HL-60 (cell line): ENCODE data around the gene DDI2.

Experiments used
- DNase-seq, 2 experiments: peaks; one replicate each; pipeline ENCODE4 v3.0.0-alpha.2; 2010 to 2020; ENCODE audit warnings: low read depth in 1 of 2, low spot score in 1 of 2
- H3K27ac ChIP-seq: fragments of 250-450 bp; sonication (Bioruptor Pico); replicated peaks from 2 replicates; pipeline ENCODE4 v1.5.1; 2020; ENCODE audit warnings: mild to moderate bottlenecking, moderate library complexity
- H3K27me3 ChIP-seq: fragments of 250-450 bp; sonication (Bioruptor Pico); 2 replicates; pipeline ENCODE4 v1.5.1; 2021; ENCODE audit warnings: mild to moderate bottlenecking, moderate library complexity; ENCODE audit not compliant: insufficient read depth, poor library complexity, severe bottlenecking
- H3K4me3 ChIP-seq: replicated peaks from 2 replicates; pipeline ENCODE4 v1.5.1; 2011; ENCODE audit warnings: mild to moderate bottlenecking, control low read depth, low read length; ENCODE audit not compliant: insufficient read depth
- CTCF ChIP-seq: IDR thresholded peaks from one replicate; pipeline ENCODE4 v1.5.1; 2011; ENCODE audit warnings: low read length, control low read depth, inconsistent platforms; ENCODE audit not compliant: insufficient read depth
- GABPA ChIP-seq: IDR thresholded peaks from 2 replicates; pipeline ENCODE4 v1.6.1; 2012; ENCODE audit warnings: low read depth
- POLR2AphosphoS5 ChIP-seq: IDR thresholded peaks from 2 replicates; pipeline ENCODE4 v1.6.1; 2012; ENCODE audit warnings: low read depth
- REST ChIP-seq: IDR thresholded peaks from 2 replicates; pipeline ENCODE4 v1.6.1; 2012; ENCODE audit warnings: low read depth; ENCODE audit not compliant: insufficient replicate concordance
- SPI1 ChIP-seq: IDR thresholded peaks from 2 replicates; pipeline ENCODE4 v1.6.1; 2012; ENCODE audit warnings: low read depth, mild to moderate bottlenecking, borderline replicate concordance
- long read RNA-seq: library from polyadenylated mRNA; unstranded; transcript quantifications from one replicate; pipeline ENCODE4 v2.0.0, GENCODE V29; 2020

DDI2 gene
- long read RNA-seq, full-length matches to known transcripts, result 7 of 14 reads
- long read RNA-seq, partial matches to known transcripts, result 0 of 14 reads
- long read RNA-seq, other reads (novel, unspliced or antisense), result 7 of 14 reads

GRCh38 chr1:15617173-15618076, at the start of gene DDI2:
Gene DDI2, plus strand, starts transcription at chr1:15617458. Its CDS starts 213 bp downstream, at chr1:15617671.
- Histone ChIP-seq H3K4me3 (peak within 1 kb of the TSS; percentile 81), H3K27me3 (no peaks in the 10 kb centered on the region), H3K27ac (peak within 1 kb of the TSS; percentile 82)
- peak; percentile 90 to 97 for DNase-seq
- TF ChIP-seq SPI1 (peak; percentile 64), REST (no peak), GABPA (no peak), POLR2AphosphoS5 (peak; percentile 66; the same call in 1 of the 2 replicates), CTCF (no peak)

GRCh38 chr1:15568387-15569073, 48.7 kb upstream of the DDI2 start:
- no peak for TF ChIP-seq SPI1
- no peak for TF ChIP-seq POLR2AphosphoS5
- no peak for TF ChIP-seq GABPA
- no peak for TF ChIP-seq CTCF
- TF ChIP-seq REST, result no peak
- Histone ChIP-seq H3K27me3 (no peaks in the 10 kb centered on the region), H3K4me3 (no peak overlapping the region), H3K27ac (no peak overlapping the region)
- no peak for DNase-seq

GRCh38 chr1:15570861-15571260, 46.4 kb upstream of the DDI2 start:
- DNase-seq, result no peak
- H3K27me3 ChIP-seq, result no peaks in the 10 kb centered on the region
- TF ChIP-seq GABPA (no peak), CTCF (no peak), POLR2AphosphoS5 (no peak), SPI1 (no peak), REST (no peak)
- no peak overlapping the region for H3K4me3 ChIP-seq
- H3K27ac ChIP-seq, result no peak overlapping the region
